ENCODE measurements around the gene ATG7.

DNA sequence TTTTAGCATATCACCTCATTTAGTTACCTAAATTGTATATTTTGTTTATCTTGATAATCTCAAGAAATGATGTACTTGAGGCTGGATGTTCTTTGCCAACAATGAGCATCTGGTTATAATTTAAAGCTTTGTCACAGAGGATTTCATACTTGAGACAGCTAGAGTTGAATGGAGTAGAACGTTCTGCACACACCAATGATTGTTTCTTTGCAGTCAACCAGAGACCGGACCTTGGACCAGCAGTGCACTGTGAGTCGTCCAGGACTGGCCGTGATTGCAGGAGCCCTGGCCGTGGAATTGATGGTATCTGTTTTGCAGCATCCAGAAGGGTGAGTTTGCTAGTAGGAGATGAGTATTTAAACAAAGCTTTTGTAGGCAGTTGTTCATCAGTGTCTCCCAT, 90.4 kb downstream of the ATG7 start:
- TF ChIP-seq, protein P1, sequence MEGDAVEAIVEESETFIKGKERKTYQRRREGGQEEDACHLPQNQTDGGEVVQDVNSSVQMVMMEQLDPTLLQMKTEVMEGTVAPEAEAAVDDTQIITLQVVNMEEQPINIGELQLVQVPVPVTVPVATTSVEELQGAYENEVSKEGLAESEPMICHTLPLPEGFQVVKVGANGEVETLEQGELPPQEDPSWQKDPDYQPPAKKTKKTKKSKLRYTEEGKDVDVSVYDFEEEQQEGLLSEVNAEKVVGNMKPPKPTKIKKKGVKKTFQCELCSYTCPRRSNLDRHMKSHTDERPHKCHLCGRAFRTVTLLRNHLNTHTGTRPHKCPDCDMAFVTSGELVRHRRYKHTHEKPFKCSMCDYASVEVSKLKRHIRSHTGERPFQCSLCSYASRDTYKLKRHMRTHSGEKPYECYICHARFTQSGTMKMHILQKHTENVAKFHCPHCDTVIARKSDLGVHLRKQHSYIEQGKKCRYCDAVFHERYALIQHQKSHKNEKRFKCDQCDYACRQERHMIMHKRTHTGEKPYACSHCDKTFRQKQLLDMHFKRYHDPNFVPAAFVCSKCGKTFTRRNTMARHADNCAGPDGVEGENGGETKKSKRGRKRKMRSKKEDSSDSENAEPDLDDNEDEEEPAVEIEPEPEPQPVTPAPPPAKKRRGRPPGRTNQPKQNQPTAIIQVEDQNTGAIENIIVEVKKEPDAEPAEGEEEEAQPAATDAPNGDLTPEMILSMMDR (optimal IDR thresholded peaks at IDR 0.05 in 1 of 3, IDR thresholded peaks at IDR 0.05 in 1 of 3, conservative IDR thresholded peaks at IDR 0.05 in 1 of 3; ENCODE audit: extremely low read depth in 1 of 3, insufficient read depth in 2 of 3, low read length in 3 of 3), result no peak
- TF ChIP-seq EZH2 (IDR thresholded peaks at IDR 0.05; ENCODE audit: low read length), result no peak

Measured in keratinocyte (primary cell).